GM18858 (cell line): ENCODE data around the gene EIF4G3.
"Not testable (repeated sequence)": the region's sequence is repeated elsewhere in the genome, so short reads cannot be mapped to it uniquely, and the experiment has no call there.

Source experiments
- ATAC-seq: cut with Tn5 transposase; IDR thresholded peaks from one replicate; pipeline ENCODE4 v1.9.1; 2021; ENCODE audit not compliant: unreplicated experiment

EIF4G3 gene

GRCh38 chr1:21156019-21156418 is 20.7 kb downstream of the EIF4G3 start:
- no peak for ATAC-seq

GRCh38 chr1:21154717-21155116 is 22.0 kb downstream of the EIF4G3 start:
- no peak for ATAC-seq

- ATAC-seq = no peak
Observed at GRCh38 chr1:21153388-21153787, 23.3 kb downstream of the EIF4G3 start.

GRCh38 chr1:21152423-21153100 is 24.1 kb downstream of the EIF4G3 start:
- no peak for ATAC-seq

- ATAC-seq = no peak
Observed at GRCh38 chr1:21149855-21150432, 26.8 kb downstream of the EIF4G3 start.

GRCh38 chr1:21149430-21149854 is 27.3 kb downstream of the EIF4G3 start:
- no peak for ATAC-seq

GRCh38 chr1:21143752-21144151 is 32.9 kb downstream of the EIF4G3 start:
- ATAC-seq = no peak

GRCh38 chr1:21143138-21143537 is 33.6 kb downstream of the EIF4G3 start:
- ATAC-seq = no peak

GRCh38 chr1:21141030-21141429 is 35.7 kb downstream of the EIF4G3 start:
- no peak for ATAC-seq

GRCh38 chr1:21139601-21140000 is 37.1 kb downstream of the EIF4G3 start:
- ATAC-seq = no peak

GRCh38 chr1:21136344-21136743 is 40.4 kb downstream of the EIF4G3 start:
- ATAC-seq = not testable (repeated sequence)

GRCh38 chr1:21131200-21131599 is 45.5 kb downstream of the EIF4G3 start:
- no peak for ATAC-seq

GRCh38 chr1:21129407-21129806 is 47.3 kb downstream of the EIF4G3 start:
- ATAC-seq = no peak

GRCh38 chr1:21126324-21126723 is 50.4 kb downstream of the EIF4G3 start:
- ATAC-seq = no peak

GRCh38 chr1:21124846-21125245 is 51.9 kb downstream of the EIF4G3 start:
- no peak for ATAC-seq

- no peak for ATAC-seq
Observed at GRCh38 chr1:21123287-21123948, 53.3 kb downstream of the EIF4G3 start.

- no peak for ATAC-seq
Observed at GRCh38 chr1:21121764-21122471, 54.8 kb downstream of the EIF4G3 start.

GRCh38 chr1:21118167-21118566 is 58.5 kb downstream of the EIF4G3 start:
- ATAC-seq = no peak

GRCh38 chr1:21117597-21118001 is 59.1 kb downstream of the EIF4G3 start:
- no peak for ATAC-seq

GRCh38 chr1:21117159-21117558 is 59.5 kb downstream of the EIF4G3 start:
- no peak for ATAC-seq

GRCh38 chr1:21115098-21115760 is 61.5 kb downstream of the EIF4G3 start:
- no peak for ATAC-seq
